Stomach (tissue), 4 donors: ENCODE data around the gene DNAJC16.

Source experiments
- CTCF ChIP-seq, 7 experiments: fragments of 450-650 bp in 4 of 7; fragments of 200-600 bp in 3 of 7; sonication (generic) in 3 of 7; IDR thresholded peaks; one replicate each; pipeline ENCODE4 v1.5.1; 2016 to 2019; ENCODE audit warnings: antibody characterized with exemption in 7 of 7, control low read depth in 2 of 7, mild to moderate bottlenecking in 1 of 7
- EP300 ChIP-seq: sonication (generic); formaldehyde crosslinking; IDR thresholded peaks from one replicate; pipeline ENCODE4 v1.6.1; 2017; ENCODE audit warnings: antibody characterized with exemption
- POLR2A ChIP-seq, 4 donors: fragments of 450-650 bp; IDR thresholded peaks; one replicate each; pipeline ENCODE4 v1.6.1; 2016; ENCODE audit warnings: antibody characterized with exemption in 4 of 4, control low read depth in 2 of 4, mild to moderate bottlenecking in 1 of 4, moderate library complexity in 1 of 4
- POLR2AphosphoS5 ChIP-seq, 3 donors: sonication (generic); formaldehyde crosslinking; IDR thresholded peaks; one replicate each; pipeline ENCODE4 v1.6.1; 2016; ENCODE audit warnings: antibody characterized with exemption in 3 of 3

GRCh38 chr1:15618655-15619525 is 92.2 kb downstream of the DNAJC16 start:
- TF ChIP-seq EP300 (no peak), CTCF (IDR thresholded peaks at IDR 0.05) (no peak), POLR2A (IDR thresholded peaks at IDR 0.05) (no peak), POLR2AphosphoS5 (IDR thresholded peaks at IDR 0.05) (peak; percentile 61 to 77 (median 68))
